Hypothalamus (tissue), 51 donors: ENCODE data around the gene SRRM3.
"Not testable (repeated sequence)": the region's sequence is repeated elsewhere in the genome, so short reads cannot be mapped to it uniquely, and the experiment has no call there.

Experiments used
- DNase-seq, 51 donors: peaks; one replicate each; lab custom pipeline; 2025; lab: John Stamatoyannopoulos, UW

Gene SRRM3

DNA sequence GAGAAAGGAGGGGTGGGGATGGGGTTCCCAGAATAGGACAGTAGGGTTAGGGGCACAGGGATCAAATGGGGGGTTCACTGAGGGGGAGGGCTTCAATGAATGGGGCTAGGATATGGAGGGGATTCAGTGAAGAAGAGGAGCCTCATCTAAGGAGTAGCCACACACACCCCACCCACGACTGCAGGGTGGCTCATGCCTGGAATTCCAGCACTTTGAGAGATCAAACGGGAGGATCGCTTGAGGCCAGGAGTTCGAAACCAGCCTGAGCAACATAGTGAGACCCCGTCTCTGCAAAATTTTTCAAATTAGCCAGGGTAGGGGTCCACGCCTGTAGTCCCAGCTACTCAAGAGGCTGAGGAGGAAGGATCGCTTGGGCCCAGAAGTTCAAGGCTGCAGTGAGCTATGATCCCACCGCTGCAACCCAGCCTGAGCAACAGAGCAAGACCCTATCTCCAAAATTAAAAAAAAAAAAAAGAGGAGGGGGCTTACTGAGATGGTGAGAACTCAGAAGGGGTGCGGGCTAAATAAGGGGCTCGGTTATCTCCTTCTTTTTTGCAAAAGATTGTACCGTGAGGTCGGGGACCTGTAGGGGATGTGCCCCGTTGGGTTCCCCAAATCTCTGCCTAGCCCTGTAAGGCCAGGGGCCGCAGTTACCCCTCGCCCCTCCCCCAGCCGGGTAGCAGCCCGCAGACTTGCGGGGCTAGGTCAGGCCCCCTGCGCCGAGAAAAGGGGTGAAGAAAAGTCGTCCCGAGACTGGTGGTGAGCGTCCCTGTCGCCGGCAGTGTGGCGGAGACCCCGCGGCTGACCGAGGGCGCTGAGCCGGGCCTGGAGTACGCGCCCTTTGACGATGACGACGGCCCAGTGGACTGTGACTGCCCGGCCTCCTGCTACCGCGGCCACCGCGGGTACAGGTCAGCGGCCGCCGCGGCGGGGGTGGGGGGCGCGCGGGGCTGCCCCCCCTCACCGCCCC, 57.7 kb downstream of the SRRM3 start:
- DNase-seq, result no peak

DNA sequence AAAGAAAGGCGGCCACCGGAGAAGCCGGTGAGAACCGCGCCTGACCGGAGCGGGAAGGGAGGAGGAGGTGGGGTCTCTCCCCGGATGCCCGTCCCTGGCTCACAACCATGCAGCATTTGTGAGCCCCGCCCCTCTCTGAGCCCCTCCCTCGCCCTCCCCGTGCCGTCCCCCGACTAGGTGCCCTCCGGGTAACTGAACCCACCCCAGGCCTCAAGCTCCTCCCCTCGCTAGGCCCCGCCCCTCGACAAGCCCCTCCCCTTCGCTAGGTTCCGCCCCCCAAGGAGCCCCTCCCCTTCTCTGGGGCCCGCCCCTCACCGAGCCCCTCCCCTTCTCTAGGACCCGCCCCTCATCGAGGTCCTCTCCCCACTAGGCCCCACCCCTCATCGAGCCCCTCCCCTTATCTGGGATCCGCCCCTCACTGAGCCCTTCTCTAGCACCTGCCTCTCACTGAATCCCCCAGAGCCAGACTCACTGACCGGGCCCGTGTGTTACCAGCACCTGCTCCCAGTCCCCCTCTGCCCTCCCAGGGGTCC, 58.5 kb downstream of the SRRM3 start:
- DNase-seq, result peak in 9 of 51 donors; percentile 5 to 40 (median 19)

DNA sequence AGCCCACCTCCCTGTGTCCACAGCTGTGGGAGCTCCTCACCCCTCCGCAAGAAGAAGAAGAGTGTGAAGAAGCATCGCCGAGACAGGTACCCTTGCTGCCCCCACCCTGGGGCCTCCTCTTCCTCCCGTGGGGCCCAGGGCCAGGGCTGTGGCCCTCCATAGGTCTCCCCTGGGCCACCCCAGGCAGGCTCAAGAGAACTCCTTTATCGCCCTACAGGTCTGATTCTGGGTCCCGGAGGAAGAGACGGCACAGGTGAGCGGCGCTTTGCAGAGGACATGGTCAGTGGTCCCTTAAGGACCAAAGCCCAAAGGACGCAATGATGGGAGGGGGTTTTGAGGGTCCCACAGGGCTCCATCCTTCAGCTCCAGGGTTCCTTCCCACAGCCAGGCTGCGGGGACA, 59.6 kb downstream of the SRRM3 start:
- no peak for DNase-seq

DNA sequence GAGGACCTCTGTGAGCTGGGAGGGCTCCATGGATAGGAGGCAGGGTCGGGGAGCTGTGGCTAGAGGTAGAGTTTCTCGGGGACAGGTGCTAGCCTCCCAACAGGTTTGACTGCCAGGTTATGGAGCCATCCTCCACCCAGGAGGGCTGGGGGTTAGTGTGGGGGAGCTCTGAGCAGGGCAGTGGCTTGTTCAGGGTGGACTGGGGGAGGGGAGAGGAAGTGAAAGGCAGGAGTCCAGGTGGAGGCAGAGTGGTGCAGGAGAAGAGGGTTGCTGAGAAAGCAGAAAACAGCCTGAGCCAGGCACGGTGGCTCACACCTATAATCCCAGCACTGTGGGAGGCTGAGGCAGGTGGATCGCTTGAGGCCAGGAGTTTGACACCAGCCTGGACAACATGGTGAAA, 60.2 kb downstream of the SRRM3 start:
- DNase-seq, result no peak

DNA sequence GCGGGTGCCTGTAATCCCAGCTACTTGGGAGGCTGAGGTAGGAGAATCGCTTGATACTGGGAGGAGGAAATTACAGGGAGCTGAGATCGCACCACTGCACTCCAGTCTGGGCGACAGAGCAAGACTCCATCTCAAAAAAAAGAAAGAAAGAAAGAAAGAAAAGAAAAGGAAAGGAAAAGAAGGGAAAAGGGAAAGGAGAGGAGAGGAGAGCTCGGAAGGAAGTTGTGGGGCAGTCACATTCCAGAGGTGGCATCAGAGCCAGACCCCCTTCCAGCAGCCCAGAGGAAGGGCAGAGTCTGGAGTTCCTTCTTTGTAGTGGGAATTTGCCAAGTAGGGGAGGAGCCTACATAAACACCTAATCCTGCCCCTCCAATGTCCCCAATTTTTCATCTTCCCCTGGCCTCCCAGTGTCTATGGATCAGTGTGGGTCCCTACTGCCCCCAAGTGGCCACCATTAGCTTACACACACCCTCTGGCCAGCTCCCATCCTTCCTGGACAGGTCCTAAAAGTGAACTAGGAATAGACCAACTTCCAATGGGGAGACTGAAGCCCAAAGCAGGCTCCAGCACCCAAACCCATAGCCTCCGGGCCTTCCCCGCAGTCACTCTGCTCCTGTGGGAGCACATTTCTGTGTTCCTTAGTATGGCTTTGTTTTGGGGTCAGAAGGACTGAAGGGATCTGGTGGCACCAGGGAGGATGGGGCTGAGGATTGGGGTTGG, 61.1 kb downstream of the SRRM3 start:
- DNase-seq, result peak in 34 of 51 donors; percentile 5 to 68 (median 24)

DNA sequence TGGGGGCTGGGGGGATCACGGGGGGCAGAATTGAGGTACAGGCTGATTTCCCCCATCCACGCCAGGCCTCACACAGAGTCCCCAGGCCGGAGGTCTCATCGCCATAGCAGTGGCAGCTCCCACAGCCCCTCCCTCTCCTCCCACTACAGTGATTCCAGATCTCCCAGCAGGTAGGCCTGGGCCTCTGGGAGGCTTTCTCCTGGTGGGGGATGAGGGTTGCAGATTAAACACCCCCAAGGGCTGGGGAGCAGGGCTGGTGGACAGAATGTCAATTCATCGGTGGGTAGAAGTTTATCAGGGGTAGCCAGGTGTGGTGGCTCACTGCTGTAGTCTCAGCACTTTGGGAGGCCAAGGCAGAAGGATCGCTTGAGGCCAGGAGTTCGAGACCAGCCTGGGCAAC, 63.6 kb downstream of the SRRM3 start:
- DNase-seq, result no peak

DNA sequence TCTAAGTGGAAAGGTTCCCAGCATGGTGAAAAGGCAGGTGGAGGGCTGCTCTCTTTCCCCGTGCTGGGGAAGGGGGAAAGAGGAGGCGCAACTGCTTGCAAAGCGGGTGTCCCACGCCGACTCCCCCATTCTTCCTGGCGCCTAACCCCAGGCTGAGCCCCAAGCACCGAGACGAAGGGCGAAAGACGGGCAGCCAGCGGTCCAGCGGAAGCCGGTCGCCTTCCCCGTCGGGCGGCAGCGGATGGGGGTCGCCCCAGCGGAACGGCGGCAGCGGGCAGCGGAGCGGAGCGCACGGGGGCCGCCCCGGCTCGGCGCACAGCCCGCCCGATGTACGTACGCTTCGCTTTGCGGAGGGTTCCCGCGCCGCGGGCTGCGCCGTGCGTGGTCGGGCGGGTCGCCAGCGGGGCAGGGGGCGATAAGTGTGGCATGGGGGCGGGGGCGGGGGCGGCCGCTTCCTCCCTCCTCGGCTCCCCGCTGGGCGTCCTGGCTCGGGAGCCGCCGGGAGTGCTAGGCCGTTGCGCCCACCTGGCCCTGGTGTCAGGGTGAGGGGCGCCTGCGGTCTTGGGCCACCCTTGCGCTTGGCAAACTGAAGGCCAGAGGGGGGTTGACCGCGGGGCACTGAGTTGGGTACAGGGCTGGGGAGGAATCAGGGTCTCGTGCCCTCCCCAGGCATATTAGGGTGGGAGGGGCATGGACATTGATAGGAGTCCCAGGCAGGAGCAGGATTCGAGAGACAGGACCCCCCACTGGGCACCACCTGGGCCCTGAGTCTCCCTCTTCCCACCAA, 65.6 kb downstream of the SRRM3 start:
- DNase-seq, result no peak

DNA sequence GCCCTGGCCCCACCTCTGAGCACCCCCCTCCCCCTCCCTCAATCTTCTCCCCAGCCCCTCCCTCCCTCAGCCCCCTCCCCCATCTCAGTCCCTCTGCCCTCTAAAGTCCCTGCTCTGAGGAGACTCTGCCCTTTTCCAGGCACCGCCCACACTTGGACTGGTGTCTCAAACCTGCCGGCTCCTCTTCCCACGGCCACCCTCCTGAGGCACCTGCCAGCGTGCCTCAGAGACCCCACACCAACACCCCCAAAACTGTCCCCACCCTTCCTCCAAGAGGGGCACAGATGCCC, 66.1 kb downstream of the SRRM3 start:
- no peak for DNase-seq

DNA sequence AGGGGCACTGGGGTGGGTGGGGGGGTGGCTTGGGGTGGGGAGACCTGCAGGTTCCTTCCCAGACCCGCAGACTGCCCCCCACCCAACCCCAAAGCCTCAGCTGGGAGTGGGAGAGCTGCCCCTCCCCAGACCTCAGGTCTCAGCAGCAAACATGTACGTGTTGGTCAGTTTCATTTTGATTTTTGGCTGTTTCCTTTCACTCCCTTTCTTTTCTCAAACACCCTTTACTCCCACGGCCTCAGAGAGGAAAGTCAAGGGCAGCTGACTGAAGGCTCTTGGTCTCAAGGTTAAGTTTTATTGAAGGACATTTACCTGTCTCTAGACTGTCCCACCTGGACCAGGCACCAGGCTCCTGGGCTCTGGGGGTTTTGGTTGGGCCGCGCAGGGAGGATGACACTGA, 66.7 kb downstream of the SRRM3 start:
- DNase-seq, result no peak

DNA sequence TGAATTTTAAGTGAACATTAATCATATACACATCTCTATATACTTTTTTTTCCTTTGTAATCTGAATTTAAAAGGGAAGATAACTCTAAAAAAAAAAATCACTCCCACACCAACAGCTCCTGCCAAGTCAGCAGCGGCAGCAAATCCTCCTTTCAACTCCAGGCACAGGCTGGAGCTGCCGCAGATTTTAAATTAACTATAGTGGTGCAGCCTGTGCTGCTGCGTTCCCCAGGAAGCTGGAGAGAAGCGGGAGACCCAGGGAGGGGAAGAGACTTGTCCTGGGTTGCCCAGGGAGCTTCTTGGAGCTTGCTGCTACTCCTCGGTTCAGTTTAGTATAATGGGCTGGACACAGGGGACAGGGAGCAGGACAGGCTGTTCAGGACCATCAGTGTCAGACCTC, 68.2 kb downstream of the SRRM3 start:
- DNase-seq, result peak in 3 of 51 donors; percentile 14 to 32 (median 22)

DNA sequence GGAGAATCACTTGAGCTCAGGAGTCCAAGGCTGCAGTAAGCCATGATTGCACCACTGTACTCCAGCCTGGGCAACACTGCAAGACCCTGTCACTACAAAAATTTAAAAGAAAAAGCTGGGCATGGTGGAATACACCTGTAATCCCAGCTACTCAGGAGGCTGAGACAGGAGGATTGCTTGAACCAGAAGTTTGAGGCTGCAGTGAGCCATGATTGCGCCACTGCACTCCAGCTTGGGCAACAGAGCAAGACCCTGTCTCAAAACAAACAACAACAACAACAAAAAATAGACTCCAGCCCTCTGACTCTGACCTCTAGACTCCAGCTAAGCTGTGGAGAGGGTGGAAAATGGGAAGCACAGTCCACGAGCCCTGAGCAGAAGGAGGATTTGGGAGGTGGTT, 69.7 kb downstream of the SRRM3 start:
- DNase-seq, result not testable (repeated sequence)

DNA sequence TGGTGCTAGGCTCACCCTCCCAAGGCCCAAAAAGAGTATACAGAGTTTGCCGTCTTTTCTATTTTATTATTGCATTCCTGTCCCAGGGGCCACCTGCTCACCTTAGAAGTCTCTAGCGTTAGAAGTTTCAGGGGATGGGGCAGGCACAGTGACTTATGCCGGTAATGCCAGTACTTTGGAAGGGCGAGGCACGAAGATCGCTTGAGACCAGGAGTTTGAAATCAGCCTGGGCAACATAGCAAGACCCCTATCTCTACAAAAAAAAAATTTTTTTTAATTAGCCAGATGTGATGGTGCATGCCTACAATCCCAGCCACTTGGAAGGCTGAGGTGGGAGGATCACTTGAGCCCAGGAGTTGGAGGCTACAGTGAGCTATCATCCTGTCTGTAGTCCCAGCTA, 70.4 kb downstream of the SRRM3 start:
- no peak for DNase-seq

DNA sequence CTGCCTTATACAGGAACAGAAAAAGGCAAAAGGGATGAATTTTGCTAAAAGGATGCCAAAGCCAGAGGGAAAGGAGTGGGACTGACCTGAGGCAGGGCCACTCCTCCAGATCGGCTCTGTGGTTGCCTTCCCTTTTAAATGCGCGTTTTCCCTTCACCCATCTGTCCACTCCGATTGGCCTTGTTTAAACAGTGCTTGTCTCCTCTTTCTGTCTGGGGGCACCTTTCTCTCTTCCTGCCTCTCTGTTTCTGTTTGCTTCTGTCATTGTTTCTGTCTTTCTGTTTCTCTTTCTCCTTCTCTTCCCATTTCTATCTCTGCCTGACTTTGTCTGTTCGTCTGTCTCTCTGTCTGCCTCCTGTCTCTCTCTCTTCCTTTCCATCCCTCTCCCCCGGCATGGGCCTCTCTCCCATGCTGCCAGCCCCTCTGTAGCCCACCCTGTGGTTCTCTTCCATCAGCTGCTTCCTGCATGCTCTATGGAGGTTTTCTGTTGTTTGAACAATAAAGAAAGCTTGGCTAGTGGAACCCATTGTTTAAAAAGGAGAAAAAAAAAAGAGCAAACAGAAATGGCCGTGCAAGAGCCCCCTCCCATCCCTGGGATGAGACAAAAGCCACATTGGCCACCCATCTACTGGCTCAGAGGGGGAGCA, 71.3 kb downstream of the SRRM3 start:
- DNase-seq, result no peak

DNA sequence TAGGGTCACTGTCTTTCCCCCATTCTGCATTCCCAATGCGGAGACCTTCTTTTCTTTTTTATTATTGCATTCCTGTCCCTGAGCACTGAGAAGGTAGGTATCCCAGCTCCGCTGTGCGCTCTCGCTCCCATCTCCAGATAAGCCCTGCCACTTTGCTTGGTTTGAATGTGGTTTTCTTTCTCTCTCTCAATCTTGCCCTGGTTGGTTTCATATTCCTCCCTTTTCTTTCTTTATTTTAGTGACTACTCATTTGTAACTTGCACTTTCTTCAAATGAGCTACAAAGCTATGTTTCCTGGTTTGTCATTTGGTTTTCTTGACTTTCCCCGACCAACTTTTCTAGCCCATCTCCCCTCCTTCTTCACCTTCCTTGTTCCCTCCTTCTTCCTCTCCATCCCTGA, 71.8 kb downstream of the SRRM3 start:
- no peak for DNase-seq

DNA sequence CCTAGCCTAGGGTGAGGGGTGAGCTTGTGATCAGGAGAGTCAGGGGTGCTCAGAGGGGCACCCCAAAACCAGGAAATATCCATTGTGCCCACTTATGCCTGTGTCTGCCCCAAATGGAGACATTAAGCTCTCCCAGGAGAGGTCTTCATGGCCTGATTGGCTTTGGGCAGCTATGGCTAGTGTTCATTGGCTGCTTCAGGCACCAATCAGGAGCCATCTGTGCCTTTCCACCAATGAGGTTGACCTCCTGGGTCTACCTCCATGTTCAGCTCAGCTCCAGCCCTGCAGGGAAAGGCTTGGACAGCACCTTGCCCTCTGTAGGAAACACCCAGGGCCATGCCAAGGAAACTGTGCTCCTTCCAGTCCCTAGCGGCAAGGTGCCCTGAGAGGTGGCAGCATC, 76.8 kb downstream of the SRRM3 start:
- no peak for DNase-seq

DNA sequence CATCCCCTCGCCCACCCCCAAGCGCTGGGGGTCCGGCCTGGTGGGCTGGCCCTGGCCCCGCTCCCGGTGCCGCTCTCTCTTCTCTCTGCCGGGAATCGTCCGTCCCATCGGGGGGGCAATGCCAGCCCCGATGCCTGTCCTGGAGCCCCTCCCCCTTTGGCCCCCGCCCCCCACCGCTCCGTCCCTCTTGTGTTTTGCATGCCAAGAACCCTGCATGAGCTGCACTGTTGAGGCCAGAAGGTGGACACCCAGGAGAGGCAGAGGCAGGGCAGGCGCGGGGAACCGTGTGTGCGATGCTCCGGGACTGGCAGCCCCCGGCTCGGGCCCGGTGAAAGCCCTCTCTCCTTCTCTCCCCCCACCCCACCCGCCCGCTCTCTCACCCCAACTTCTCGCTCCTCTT, 78.7 kb downstream of the SRRM3 start:
- no peak for DNase-seq

DNA sequence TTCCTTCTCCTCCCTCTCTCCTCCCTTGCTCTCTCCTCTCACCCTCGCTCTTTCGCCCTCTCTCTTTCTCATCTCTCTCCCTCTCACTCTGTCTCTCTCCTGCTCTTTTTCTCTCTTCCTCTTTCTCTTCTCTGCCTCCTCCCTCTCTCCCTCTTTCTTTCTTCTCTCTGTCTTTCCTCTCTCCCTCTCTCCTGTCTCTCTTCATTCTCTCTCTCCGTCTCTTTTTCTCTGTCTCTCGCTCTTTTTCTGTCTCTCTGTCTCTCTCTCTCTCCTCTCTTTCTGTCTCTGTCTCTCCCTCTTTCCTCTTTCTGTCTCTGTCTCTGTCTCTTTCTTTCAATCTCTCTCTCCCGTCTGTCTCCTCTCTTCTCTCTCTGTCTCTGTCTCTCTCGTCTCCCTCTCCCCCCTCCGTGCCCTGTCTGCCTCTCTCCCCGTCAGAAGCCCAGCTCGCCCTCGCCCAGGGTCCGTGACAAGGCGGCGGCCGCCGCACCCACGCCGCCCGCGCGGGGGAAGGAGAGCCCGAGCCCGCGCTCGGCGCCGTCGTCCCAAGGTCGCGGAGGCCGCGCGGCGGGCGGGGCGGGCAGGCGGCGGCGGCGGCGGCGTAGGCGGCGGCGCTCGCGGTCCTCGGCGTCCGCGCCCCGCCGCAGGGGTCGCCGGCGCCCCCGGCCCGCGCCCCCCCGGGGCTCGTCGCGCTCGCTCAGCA, 79.5 kb downstream of the SRRM3 start:
- DNase-seq, result no peak

DNA sequence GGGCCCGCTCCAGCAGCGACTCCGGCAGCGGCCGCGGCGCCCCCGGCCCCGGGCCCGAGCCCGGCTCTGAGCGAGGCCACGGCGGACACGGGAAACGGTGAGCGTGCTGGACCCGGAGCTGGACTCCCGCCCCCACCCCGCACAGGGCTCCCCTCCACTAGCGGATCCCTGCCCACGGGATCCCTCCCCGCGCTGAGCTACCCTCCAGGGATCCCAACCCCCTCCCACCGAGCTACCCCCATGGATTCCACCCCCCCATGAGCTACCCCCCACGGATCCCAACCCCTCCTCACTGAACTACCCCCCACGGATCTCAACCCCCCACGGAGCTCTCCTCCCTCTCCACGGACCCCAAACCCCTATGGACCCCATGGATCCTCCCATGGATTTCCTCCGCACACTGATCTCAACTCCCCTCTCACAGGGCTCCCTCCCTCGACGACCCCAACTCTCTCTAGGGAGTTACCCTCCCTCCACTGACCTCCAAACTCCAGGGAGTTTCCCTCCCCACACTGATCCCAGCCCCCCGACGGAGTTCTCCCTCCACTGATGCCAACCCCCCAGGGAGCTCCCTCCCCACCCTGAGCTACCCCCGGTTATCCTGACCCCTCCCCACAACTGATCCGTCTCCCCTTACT, 80.1 kb downstream of the SRRM3 start:
- DNase-seq, result no peak
